Measurements from ENCODE around the gene MBD6. TPM values are rescaled to one million over a fixed set of nuclear protein-coding genes. Genes with fewer than 3 reads are reported as not detected.

MBD6 gene
- total RNA-seq, 1 donor from 2014 or later: 158 TPM

GRCh38 chr12:57474862-57475261, 47.8 kb upstream of the MBD6 start:
- no peak overlapping the region for H3K4me3 Mint-ChIP-seq (ENCODE audit: low read depth)
- no peaks in the 10 kb centered on the region for H3K9me3 Mint-ChIP-seq (ENCODE audit: low read depth)

GRCh38 chr12:57475271-57476161, 47.1 kb upstream of the MBD6 start:
- no peaks in the 10 kb centered on the region for H3K36me3 Mint-ChIP-seq (ENCODE audit: insufficient read depth)
- H3K27me3 Mint-ChIP-seq: peaks cover 91% of the 10 kb centered on the region
- H3K9me3 Mint-ChIP-seq (ENCODE audit: low read depth): no peaks in the 10 kb centered on the region
- H3K27ac Mint-ChIP-seq: no peak overlapping the region
- peaks cover 6% of the 10 kb centered on the region for H3K4me1 Mint-ChIP-seq (ENCODE audit: low read depth)
- no peak for TF ChIP-seq CTCF (IDR thresholded peaks at IDR 0.05; ENCODE audit: unreplicated experiment)
- no peak for DNase-seq (ENCODE audit: low spot score, unreplicated experiment)
- H3K4me3 Mint-ChIP-seq (ENCODE audit: low read depth): peak overlapping the region; percentile 55

More at GRCh38 chr12:57474862-57475261, 47.8 kb upstream of the MBD6 start:
- Mint-ChIP-seq H3K27ac (no peak overlapping the region), H3K27me3 (peaks cover 86% of the 10 kb centered on the region), H3K36me3 (ENCODE audit: insufficient read depth) (no peaks in the 10 kb centered on the region), H3K4me1 (ENCODE audit: low read depth) (peaks cover 6% of the 10 kb centered on the region)
- TF ChIP-seq CTCF (IDR thresholded peaks at IDR 0.05; ENCODE audit: unreplicated experiment): no peak
- no peak for DNase-seq (ENCODE audit: low spot score, unreplicated experiment)

- peaks cover 95% of the 10 kb centered on the region for H3K27me3 Mint-ChIP-seq
- no peaks in the 10 kb centered on the region for H3K9me3 Mint-ChIP-seq (ENCODE audit: low read depth)
- DNase-seq (ENCODE audit: low spot score, unreplicated experiment): no peak
- peak; percentile 31 for TF ChIP-seq CTCF (IDR thresholded peaks at IDR 0.05; ENCODE audit: unreplicated experiment)
- no peaks in the 10 kb centered on the region for H3K36me3 Mint-ChIP-seq (ENCODE audit: insufficient read depth)
- peaks cover 6% of the 10 kb centered on the region for H3K4me1 Mint-ChIP-seq (ENCODE audit: low read depth)
- no peak overlapping the region for H3K27ac Mint-ChIP-seq
- H3K4me3 Mint-ChIP-seq (ENCODE audit: low read depth): peak overlapping the region; percentile 56
Measured at GRCh38 chr12:57476162-57476992, 46.2 kb upstream of the MBD6 start.

GRCh38 chr12:57476993-57477709, 45.5 kb upstream of the MBD6 start:
- no peak for TF ChIP-seq CTCF (IDR thresholded peaks at IDR 0.05; ENCODE audit: unreplicated experiment)
- H3K36me3 Mint-ChIP-seq (ENCODE audit: insufficient read depth): no peaks in the 10 kb centered on the region
- H3K27ac Mint-ChIP-seq: no peak overlapping the region
- H3K27me3 Mint-ChIP-seq: peaks cover 94% of the 10 kb centered on the region
- DNase-seq (ENCODE audit: low spot score, unreplicated experiment): no peak
- H3K4me1 Mint-ChIP-seq (ENCODE audit: low read depth): peaks cover 6% of the 10 kb centered on the region
- H3K4me3 Mint-ChIP-seq (ENCODE audit: low read depth): no peak overlapping the region
- no peaks in the 10 kb centered on the region for H3K9me3 Mint-ChIP-seq (ENCODE audit: low read depth)

All from progenitor cell of endocrine pancreas (in vitro differentiated cells).